Muscle of back (tissue), 11 donors: ENCODE measurements around the gene ACTL8. TPM values are rescaled to one million over a fixed set of nuclear protein-coding genes. Genes with fewer than 3 reads are reported as not detected.

Experiments used
- DNase-seq, 3 donors: peaks; one replicate each; pipeline versions ENCODE4 v3.0.0 to v3.0.0-alpha.2; 2013
- polyA plus RNA-seq, 10 donors: library from polyadenylated mRNA; unstranded; fragments of 120-200 nt; gene quantifications; one replicate each; pipeline ENCODE4 v1.2.1, GENCODE V29; 2013; ENCODE audit not compliant: insufficient read length in 10 of 10

ACTL8 gene
- polyA plus RNA-seq, 10 donors = 0.12 TPM; not detected in 9

GRCh38 chr1:17875171-17875881 is 120.2 kb downstream of the ACTL8 start:
- DNase-seq = peak in 1 of 3 donors; percentile 26

GRCh38 chr1:17875882-17876280 is 120.7 kb downstream of the ACTL8 start:
- no peak for DNase-seq

Other genes starting within 250 kb of the ACTL8 start
- gene ARHGEF10L, start 215.6 kb upstream of the ACTL8 start, polyA plus RNA-seq = 10 to 100 TPM; 16.6 to 22.8 (median 19.6) TPM